GM18520 (cell line): ENCODE data around the gene NDST4.
"Not testable (repeated sequence)": the region's sequence is repeated elsewhere in the genome, so short reads cannot be mapped to it uniquely, and the experiment has no call there.

Experiments
- ATAC-seq: cut with Tn5 transposase; IDR thresholded peaks from one replicate; pipeline ENCODE4 v1.9.1; 2021; ENCODE audit not compliant: unreplicated experiment

The NDST4 gene

GRCh38 chr4:115058533-115058932 lies 54.9 kb downstream of the NDST4 start:
- no peak for ATAC-seq

DNA sequence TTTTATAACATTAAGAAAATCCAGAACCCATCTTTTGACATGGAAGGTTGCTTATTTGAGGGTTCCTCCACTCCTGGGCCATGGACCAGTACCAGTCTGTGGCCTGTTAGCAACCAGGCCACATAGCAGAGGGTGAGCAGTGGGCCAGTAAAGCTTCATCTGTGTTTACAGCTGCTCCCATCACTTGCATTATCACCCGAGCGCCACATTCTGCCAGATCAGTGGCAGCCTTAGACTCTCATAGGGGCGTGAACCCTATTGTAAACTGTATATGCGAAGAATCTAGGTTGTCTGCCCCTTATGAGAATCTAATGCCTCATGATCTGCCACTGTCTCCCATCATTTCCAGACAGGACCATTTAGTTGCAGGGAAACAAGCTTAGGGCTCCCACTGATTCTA lies 58.6 kb downstream of the NDST4 start:
- ATAC-seq, result no peak

DNA sequence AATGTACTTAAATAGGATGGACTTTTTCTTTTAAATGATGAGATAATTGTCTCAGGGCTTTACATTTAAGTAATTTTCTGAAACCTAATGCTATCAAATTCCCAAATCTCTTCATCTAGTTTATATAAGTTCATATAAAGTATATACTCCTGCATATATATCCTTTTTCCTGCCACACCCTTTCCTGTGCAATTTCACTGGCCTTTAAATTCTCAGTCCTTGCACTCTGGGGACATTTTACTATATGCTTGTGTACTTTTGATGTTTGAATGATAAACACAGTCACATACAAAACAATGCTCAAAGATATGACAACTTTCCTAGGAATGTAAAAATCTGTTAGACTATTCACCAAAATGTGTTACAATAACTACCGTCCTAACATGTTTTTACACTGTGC lies 60.1 kb downstream of the NDST4 start:
- ATAC-seq, result no peak

DNA sequence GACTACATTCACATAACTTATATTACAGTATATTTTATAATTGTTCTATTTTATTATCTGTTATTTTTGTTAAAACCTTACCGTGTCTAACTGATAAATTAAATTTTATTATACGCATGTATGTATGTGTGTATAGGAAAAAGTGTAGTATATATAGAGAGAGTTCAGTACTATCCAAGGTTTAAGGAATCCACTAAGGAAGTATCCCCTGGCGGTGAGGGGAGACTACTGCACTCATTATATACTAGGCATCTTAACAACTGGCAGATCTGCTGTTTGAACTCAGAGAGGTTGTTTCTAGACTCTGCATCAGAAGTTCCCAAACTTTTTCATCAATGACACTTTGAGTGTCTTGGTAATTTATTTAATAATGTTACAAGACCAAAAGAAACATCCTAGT lies 70.9 kb downstream of the NDST4 start:
- ATAC-seq, result no peak

- no peak for ATAC-seq
Measured at GRCh38 chr4:115030281-115030680, 83.1 kb downstream of the NDST4 start.

- no peak for ATAC-seq
Measured at GRCh38 chr4:115028682-115029410, 84.6 kb downstream of the NDST4 start.

GRCh38 chr4:114999880-115000279 lies 113.5 kb downstream of the NDST4 start:
- no peak for ATAC-seq

DNA sequence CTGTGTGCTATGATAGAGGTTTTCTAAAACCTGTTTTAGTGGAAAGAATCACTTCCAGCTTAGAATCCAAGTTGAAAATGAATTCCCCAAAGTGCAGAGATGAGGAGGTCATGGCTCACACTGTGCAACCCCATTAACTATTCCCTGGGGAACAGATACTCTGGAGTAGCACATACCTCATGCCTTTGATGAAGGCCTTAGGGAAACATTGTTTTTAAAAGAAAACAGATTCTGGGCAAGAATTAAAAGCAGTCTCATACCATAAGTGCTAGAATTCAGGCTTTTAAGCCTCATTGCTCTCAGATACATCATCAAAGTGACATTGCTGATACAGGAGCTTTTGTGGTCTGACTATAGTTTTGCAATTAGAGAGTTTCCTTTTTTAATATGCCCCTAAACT lies 115.1 kb downstream of the NDST4 start:
- ATAC-seq, result no peak

- no peak for ATAC-seq
Measured at GRCh38 chr4:114997576-114998247, 115.7 kb downstream of the NDST4 start.

DNA sequence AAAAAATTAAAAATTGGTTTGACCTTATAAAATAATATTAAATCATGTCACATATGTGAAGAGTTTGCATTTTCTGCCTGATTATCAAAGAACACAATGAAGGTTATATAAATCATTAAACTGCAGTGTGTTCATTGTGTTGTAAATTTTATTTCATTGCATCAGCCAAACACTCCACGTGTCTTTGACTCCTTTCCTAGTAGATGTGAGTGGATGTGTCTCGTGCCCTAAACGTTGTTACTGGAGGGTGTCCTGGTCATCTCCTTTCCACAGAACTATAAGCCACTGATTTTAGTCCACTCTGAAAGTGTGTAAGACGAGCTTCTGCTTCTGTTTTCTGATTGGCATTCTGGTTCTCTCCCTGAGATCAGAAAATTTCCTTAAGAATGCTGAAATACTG lies 127.3 kb downstream of the NDST4 start:
- ATAC-seq, result no peak

DNA sequence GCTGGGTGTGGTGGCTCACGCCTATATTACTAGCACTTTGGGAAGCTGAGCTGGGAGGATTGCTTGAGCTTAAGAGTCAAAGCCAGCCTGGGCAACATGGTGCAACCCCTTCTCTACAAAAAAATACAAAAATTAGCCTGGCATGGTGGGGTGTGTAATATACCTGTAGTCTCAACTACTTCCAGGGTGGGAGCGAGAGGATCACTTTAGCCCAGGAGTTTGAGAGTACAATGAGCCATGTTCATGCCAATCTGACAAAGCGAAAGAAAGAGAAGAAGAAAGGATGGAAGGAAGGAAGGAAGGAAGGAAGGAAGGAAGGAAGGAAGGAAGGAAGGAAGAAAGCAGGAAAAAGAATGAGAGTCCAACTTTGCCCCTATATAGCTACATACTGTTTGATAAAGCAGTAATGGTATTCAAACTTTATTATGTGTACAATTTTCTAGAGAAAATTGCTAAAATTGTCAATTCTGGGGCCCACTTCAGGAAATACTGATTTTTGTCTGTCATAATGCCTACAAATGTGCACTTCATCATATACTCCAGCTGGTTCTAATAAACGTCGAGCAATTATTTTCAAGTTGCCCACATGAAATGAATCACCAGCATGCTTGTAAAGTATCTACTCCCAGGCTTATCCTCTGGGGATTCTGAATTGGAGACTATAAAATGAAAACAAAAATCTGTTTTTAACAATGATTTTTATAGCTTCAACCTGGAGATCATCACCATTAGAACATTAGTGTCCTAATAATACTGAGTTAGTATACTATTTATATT lies 132.3 kb downstream of the NDST4 start:
- no peak for ATAC-seq

- not testable (repeated sequence) for ATAC-seq
Measured at GRCh38 chr4:114980399-114980798, 133.0 kb downstream of the NDST4 start.

GRCh38 chr4:114976901-114977300 lies 136.5 kb downstream of the NDST4 start:
- no peak for ATAC-seq

DNA sequence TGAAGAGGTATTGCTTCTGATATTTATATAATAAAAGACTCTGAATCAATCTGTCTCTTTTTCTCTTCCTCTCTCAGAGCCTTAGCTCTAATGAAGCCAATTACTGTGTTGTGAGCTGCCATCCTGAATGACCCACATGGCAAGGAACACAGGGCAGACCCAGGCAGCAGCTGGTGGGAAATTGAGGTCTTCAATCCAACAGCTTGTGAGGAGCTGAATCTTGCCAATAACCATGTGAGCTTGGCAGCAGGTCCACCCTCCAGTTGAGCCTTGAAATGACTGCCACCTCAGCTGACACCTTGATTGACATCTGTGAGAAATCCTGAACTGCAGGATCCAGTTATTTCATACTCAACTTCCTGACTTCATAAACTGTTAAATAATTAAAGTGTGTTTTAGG lies 149.4 kb downstream of the NDST4 start:
- ATAC-seq, result no peak

- ATAC-seq, result no peak
Measured at GRCh38 chr4:114945616-114946015, 167.8 kb downstream of the NDST4 start.

DNA sequence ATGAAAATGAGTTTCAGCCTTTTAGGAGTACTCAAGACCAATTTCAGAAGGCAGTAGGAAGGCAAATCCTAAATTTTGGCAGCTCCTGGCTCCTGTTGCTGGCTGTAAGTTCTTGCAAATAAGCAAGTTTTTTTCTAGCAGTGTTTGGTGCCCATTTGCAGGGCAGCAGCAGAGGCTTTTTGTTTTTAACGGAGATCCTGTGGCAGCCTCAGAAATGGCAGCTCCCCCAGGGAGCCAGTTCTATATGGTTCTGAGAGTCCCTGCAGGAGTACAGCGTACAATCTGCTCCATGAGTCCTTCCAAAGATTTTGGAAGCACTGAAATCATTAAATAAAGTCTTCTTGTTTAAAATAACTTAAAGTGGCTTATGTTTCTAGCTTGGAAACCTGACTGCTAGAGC lies 171.9 kb downstream of the NDST4 start:
- ATAC-seq, result no peak

DNA sequence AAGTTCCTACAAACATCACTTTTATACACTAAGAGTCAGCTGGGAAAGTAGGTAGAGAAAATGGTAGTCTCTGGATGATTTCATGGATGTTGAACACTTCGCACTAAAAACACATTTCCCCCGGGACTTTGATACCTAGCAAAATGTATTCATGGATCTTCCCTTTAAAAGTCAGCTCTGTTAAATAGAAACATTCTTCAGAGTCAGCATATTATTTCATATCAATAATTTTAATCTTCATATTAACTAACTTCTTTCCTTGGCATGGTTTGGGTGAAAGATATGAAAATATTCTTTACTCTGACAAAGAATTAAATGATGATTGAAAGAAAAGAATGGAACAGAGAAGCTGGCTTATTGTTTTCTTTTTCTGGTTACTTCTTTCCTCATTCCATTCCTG lies 185.5 kb downstream of the NDST4 start:
- no peak for ATAC-seq

DNA sequence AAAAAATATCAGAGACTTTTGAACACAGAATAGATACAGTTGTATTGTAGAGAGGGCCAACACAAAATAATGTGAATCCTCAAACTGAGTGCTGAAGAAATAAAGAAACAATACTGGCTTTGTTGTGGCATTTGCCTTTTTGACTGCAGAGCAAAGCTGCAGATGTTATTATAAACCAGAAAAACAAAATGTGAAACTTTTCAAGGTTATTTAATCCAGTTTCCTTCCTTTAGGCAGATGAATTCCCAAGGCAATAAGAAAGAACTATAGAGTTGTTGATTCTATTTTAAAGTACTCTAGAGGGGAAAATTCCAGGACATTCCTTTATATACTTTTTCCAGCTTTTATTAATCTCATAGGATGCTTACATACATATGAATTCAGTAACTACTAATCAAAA lies 186.8 kb downstream of the NDST4 start:
- ATAC-seq, result no peak

DNA sequence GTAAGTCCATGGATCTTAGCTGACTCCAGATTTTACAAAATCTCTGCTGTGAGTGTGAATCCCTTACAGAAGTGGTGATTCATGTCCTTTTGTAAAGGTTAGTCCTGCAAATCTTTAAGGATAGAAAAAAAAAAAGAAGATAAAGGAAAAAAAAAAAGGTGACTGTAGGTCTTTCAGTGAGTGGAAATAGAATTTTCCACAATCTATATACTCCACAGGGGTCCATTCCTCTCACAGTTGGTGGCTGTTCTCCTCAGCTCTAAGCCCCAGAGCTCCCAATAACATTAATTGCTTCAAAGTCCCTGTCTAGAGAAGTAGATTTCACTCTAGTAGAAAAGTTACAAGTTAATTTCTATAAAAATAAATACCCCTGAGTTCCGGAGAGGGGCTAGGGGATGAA lies 189.1 kb downstream of the NDST4 start:
- ATAC-seq, result no peak

GRCh38 chr4:114922592-114922933 lies 190.9 kb downstream of the NDST4 start:
- no peak for ATAC-seq

DNA sequence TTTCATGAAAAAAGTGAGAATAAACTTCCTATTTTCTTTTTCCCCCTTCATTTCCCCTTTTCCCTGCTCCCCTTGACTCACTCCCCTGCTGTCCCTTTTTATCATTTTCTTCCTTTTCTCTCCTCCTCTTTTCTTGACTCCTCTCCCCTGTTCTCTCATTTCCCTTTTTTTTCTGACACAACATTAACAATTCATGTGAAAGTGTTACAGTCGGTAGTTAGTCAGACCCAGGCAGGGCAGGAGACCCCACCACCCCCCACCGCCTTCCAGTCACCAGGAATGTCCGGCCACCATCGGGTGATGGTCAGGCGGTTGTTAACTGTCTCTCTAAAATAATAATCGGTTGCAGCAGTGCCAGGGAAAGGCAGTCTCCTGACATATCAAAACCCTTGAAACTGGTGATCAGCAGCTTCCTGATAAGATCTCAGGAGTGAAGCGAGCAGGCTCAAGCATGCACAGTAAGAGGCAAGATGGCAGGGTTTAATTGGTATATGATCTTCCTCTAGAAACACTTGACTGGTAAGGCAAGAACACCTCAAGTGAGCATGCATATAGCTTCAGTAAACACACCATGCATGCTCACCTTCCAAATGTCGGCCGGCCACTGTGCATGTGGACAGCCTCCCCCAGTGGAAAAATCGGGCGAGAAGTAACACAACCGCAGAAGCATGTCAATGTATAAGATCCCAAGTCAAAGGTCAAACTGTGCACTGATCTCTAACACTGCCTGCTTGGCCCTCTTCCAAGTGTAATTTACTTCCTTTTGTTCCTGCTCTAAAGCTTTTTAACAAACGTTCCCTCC lies 191.4 kb downstream of the NDST4 start:
- no peak for ATAC-seq
